ENCODE measurements around the gene HHAT.

Gene HHAT

GRCh38 chr1:210438928-210439841 is 110.5 kb downstream of the HHAT start:
- ATAC-seq (ENCODE audit: insufficient read depth, low read depth) (no peak), DNase-seq (no peak)
- Histone ChIP-seq H3K9me3 (ENCODE audit: insufficient read depth, low read length, severe bottlenecking) (no peaks in the 10 kb centered on the region), H3K27ac (ENCODE audit: low read length) (no peak overlapping the region), H4K20me1 (ENCODE audit: insufficient read depth, low read length) (no peaks in the 10 kb centered on the region), H3K27me3 (ENCODE audit: insufficient read depth, low read length, poor library complexity) (no peaks in the 10 kb centered on the region), H3K4me2 (ENCODE audit: insufficient read depth, low read length) (no peak overlapping the region), H3K36me3 (ENCODE audit: insufficient read depth, low read length) (no peaks in the 10 kb centered on the region), H3K9ac (ENCODE audit: low read depth, low read length) (no peak overlapping the region), H2AFZ (ENCODE audit: low read depth, low read length) (no peak overlapping the region), H3K79me2 (ENCODE audit: insufficient read depth, low read length) (no peaks in the 10 kb centered on the region), H3K4me1 (ENCODE audit: insufficient read depth, low read length) (no peaks in the 10 kb centered on the region), H3K4me3 (ENCODE audit: low read depth in 1 of 2, low read length in 2 of 2) (no peak overlapping the region)
- TF ChIP-seq EZH2 (IDR thresholded peaks at IDR 0.05; ENCODE audit: borderline replicate concordance, low read depth, low read length, severe bottlenecking) (no peak), CTCF (IDR thresholded peaks at IDR 0.05; ENCODE audit: borderline replicate concordance, extremely low read depth, low read length, poor library complexity, severe bottlenecking) (no peak)

GRCh38 chr1:210440081-210440480 is 111.4 kb downstream of the HHAT start:
- Histone ChIP-seq H3K27me3 (ENCODE audit: insufficient read depth, low read length, poor library complexity) (no peaks in the 10 kb centered on the region), H3K79me2 (ENCODE audit: insufficient read depth, low read length) (no peaks in the 10 kb centered on the region), H3K4me3 (ENCODE audit: low read depth in 1 of 2, low read length in 2 of 2) (no peak overlapping the region), H3K9me3 (ENCODE audit: insufficient read depth, low read length, severe bottlenecking) (no peaks in the 10 kb centered on the region), H2AFZ (ENCODE audit: low read depth, low read length) (no peak overlapping the region), H3K27ac (ENCODE audit: low read length) (no peak overlapping the region), H4K20me1 (ENCODE audit: insufficient read depth, low read length) (no peaks in the 10 kb centered on the region), H3K4me1 (ENCODE audit: insufficient read depth, low read length) (no peaks in the 10 kb centered on the region), H3K4me2 (ENCODE audit: insufficient read depth, low read length) (no peak overlapping the region), H3K9ac (ENCODE audit: low read depth, low read length) (no peak overlapping the region), H3K36me3 (ENCODE audit: insufficient read depth, low read length) (no peaks in the 10 kb centered on the region)
- TF ChIP-seq EZH2 (IDR thresholded peaks at IDR 0.05; ENCODE audit: borderline replicate concordance, low read depth, low read length, severe bottlenecking) = no peak
- no peak for TF ChIP-seq CTCF (IDR thresholded peaks at IDR 0.05; ENCODE audit: borderline replicate concordance, extremely low read depth, low read length, poor library complexity, severe bottlenecking)
- DNase-seq (no peak), ATAC-seq (ENCODE audit: insufficient read depth, low read depth) (no peak)

- Histone ChIP-seq H4K20me1 (ENCODE audit: insufficient read depth, low read length) (no peaks in the 10 kb centered on the region), H3K79me2 (ENCODE audit: insufficient read depth, low read length) (no peaks in the 10 kb centered on the region), H3K9ac (ENCODE audit: low read depth, low read length) (no peak overlapping the region), H3K4me2 (ENCODE audit: insufficient read depth, low read length) (no peak overlapping the region), H2AFZ (ENCODE audit: low read depth, low read length) (no peak overlapping the region), H3K4me1 (ENCODE audit: insufficient read depth, low read length) (peaks cover 6% of the 10 kb centered on the region), H3K9me3 (ENCODE audit: insufficient read depth, low read length, severe bottlenecking) (no peaks in the 10 kb centered on the region), H3K27ac (ENCODE audit: low read length) (no peak overlapping the region), H3K36me3 (ENCODE audit: insufficient read depth, low read length) (no peaks in the 10 kb centered on the region), H3K4me3 (ENCODE audit: low read depth in 1 of 2, low read length in 2 of 2) (no peak overlapping the region), H3K27me3 (ENCODE audit: insufficient read depth, low read length, poor library complexity) (no peaks in the 10 kb centered on the region)
- TF ChIP-seq EZH2 (IDR thresholded peaks at IDR 0.05; ENCODE audit: borderline replicate concordance, low read depth, low read length, severe bottlenecking) (no peak), CTCF (IDR thresholded peaks at IDR 0.05; ENCODE audit: borderline replicate concordance, extremely low read depth, low read length, poor library complexity, severe bottlenecking) (no peak)
- no peak for DNase-seq
- ATAC-seq (ENCODE audit: insufficient read depth, low read depth) = no peak
Measured at GRCh38 chr1:210441028-210441427, 112.3 kb downstream of the HHAT start.
